Endothelial cell of umbilical vein (primary cell): ENCODE results near the gene ILRUN. TPM values are rescaled to one million over a fixed set of nuclear protein-coding genes. Genes with fewer than 3 reads are reported as not detected.

ENCODE experiments used
- BruUV-seq: library from RNA; stranded (reverse); fragments of 400-500 nt; replicated peaks from 2 replicates; lab custom pipeline; 2021; lab: Mats Ljungman, UMichigan
- CTCF ChIA-PET: fragments of 300-600, 350-600 bp; sonication (Branson Sonifier 250); formaldehyde crosslinking; loops from one replicate; lab custom pipeline; 2021; ENCODE audit warnings: antibody characterized with exemption, inconsistent platforms; lab: Charles Lee
- POLR2A ChIA-PET: fragments of 300-600, 350-600 bp; sonication (Branson Sonifier 250); formaldehyde crosslinking; loops from one replicate; lab custom pipeline; 2021; ENCODE audit warnings: antibody characterized with exemption, inconsistent platforms; lab: Charles Lee
- DNase-seq: peaks from one replicate; pipeline ENCODE4 v3.0.0-alpha.2; 2011; ENCODE audit warnings: low read depth, low spot score
- FAIRE-seq: peaks from 2 replicates; lab custom pipeline; 2011; peaks lifted over from hg19 to GRCh38; lab: Jason Lieb, UNC
- H2AFZ ChIP-seq: 2 replicates; pipeline ENCODE4 v1.6.0; 2012; ENCODE audit warnings: low read depth, low read length, control low read depth, inconsistent platforms
- H3K27ac ChIP-seq: 2 replicates; pipeline ENCODE4 v1.5.1; 2011; ENCODE audit warnings: low read depth, mild to moderate bottlenecking, control low read depth, low read length, moderate library complexity; ENCODE audit not compliant: insufficient read depth
- H3K27me3 ChIP-seq, 2 experiments: 2 replicates each; pipeline versions ENCODE4 v1.6.0 to v1.6.1; 2011; ENCODE audit warnings: low read length in 2 of 2, mixed read lengths in 1 of 2; ENCODE audit not compliant: control insufficient read depth in 2 of 2, insufficient read depth in 2 of 2
- H3K36me3 ChIP-seq, 2 experiments: 2 replicates in 1 of 2; 3 replicates in 1 of 2; pipeline ENCODE4 v1.5.1; 2011; ENCODE audit warnings: low read length in 2 of 2, mild to moderate bottlenecking in 1 of 2, moderate library complexity in 1 of 2; ENCODE audit not compliant: control insufficient read depth in 2 of 2, insufficient read depth in 2 of 2; ENCODE audit errors: extremely low read depth in 1 of 2
- H3K4me1 ChIP-seq: 3 replicates; pipeline ENCODE4 v1.5.1; 2011; ENCODE audit warnings: mild to moderate bottlenecking, low read length; ENCODE audit not compliant: control insufficient read depth, insufficient read depth; ENCODE audit errors: extremely low read depth
- H3K4me2 ChIP-seq: 2 replicates; pipeline ENCODE4 v1.6.1; 2011; ENCODE audit warnings: low read length, control low read depth, mixed read lengths; ENCODE audit not compliant: insufficient read depth
- H3K4me3 ChIP-seq, 3 experiments: fragments of 200-600 bp in 1 of 3; sonication (generic), shearing (Covaris generic) in 1 of 3; replicated peaks in 1 of 3; 2 replicates each; pipeline ENCODE4 v1.5.1; 2011 to 2016; ENCODE audit warnings: control low read depth in 3 of 3, low read length in 3 of 3, mild to moderate bottlenecking in 2 of 3, inconsistent platforms in 1 of 3, low read depth in 1 of 3, moderate library complexity in 1 of 3; ENCODE audit not compliant: insufficient read depth in 1 of 3
- H3K79me2 ChIP-seq: 2 replicates; pipeline ENCODE4 v1.6.0; 2012; ENCODE audit warnings: low read length, inconsistent platforms; ENCODE audit not compliant: control insufficient read depth, insufficient read depth
- H3K9ac ChIP-seq: replicated peaks from 2 replicates; pipeline ENCODE3; 2011; ENCODE audit warnings: low read length, control low read depth; ENCODE audit not compliant: insufficient read depth; ENCODE audit errors: extremely low read depth
- H3K9me1 ChIP-seq: replicated peaks from 3 replicates; pipeline ENCODE4 v1.6.0; 2011; ENCODE audit warnings: mild to moderate bottlenecking, low read length; ENCODE audit not compliant: control insufficient read depth, insufficient read depth; ENCODE audit errors: extremely low read depth
- H3K9me3 ChIP-seq: replicated peaks from 2 replicates; pipeline ENCODE4 v1.5.1; 2012; ENCODE audit warnings: low read length, inconsistent platforms; ENCODE audit not compliant: control insufficient read depth, insufficient read depth
- H4K20me1 ChIP-seq: replicated peaks from 2 replicates; pipeline ENCODE3; 2011; ENCODE audit warnings: mild to moderate bottlenecking, low read length; ENCODE audit not compliant: control insufficient read depth, insufficient read depth; ENCODE audit errors: extremely low read depth
- CTCF ChIP-seq, 2 donors: IDR thresholded peaks; 1 replicate in 1 of 2; 2 replicates in 1 of 2; pipeline ENCODE4 v1.5.1; 2011; ENCODE audit warnings: low read length in 2 of 2, mild to moderate bottlenecking in 2 of 2, moderate library complexity in 2 of 2, control low read depth in 1 of 2, inconsistent platforms in 1 of 2, low read depth in 1 of 2; ENCODE audit not compliant: insufficient read depth in 1 of 2; ENCODE audit errors: extremely low read depth in 1 of 2
- EZH2 ChIP-seq: IDR thresholded peaks from 2 replicates; pipeline ENCODE4 v1.6.1; 2012; ENCODE audit warnings: borderline replicate concordance, low read depth, mild to moderate bottlenecking, moderate library complexity, low read length, inconsistent platforms; ENCODE audit not compliant: severe bottlenecking
- FOS ChIP-seq: IDR thresholded peaks from 2 replicates; pipeline ENCODE4 v1.6.1; 2011; ENCODE audit warnings: mild to moderate bottlenecking, low read length, moderate library complexity, borderline replicate concordance; ENCODE audit not compliant: insufficient read depth
- GATA2 ChIP-seq: IDR thresholded peaks from 2 replicates; pipeline ENCODE4 v1.7.0; 2011; ENCODE audit warnings: low read depth, mild to moderate bottlenecking, moderate library complexity, mixed read lengths, low read length; ENCODE audit not compliant: insufficient read length, insufficient read depth
- JUN ChIP-seq: IDR thresholded peaks from 2 replicates; pipeline ENCODE4 v1.6.1; 2011; ENCODE audit warnings: borderline replicate concordance, low read depth; ENCODE audit not compliant: insufficient read length, insufficient read depth
- MAX ChIP-seq: IDR thresholded peaks from 2 replicates; pipeline ENCODE4 v1.6.1; 2011; ENCODE audit not compliant: insufficient read depth, insufficient read length
- MYC ChIP-seq: IDR thresholded peaks from one replicate; pipeline ENCODE4 v1.6.1; 2011; ENCODE audit warnings: mild to moderate bottlenecking, low read depth, low read length
- POLR2A ChIP-seq: IDR thresholded peaks from 2 replicates; pipeline ENCODE4 v1.6.1; 2012; ENCODE audit warnings: low read depth, mild to moderate bottlenecking, control low read depth, low read length
- POLR2AphosphoS5 ChIP-seq: IDR thresholded peaks from 2 replicates; pipeline ENCODE4 v1.6.1; 2012; ENCODE audit warnings: low read depth, mild to moderate bottlenecking, control low read depth, low read length, moderate library complexity; ENCODE audit not compliant: insufficient read depth
- dilution Hi-C: fragments of 300-500 bp; cut with MboI; formaldehyde crosslinking; loops from one replicate; pipeline ENCODE4 v1.15.0; 2019; ENCODE audit warnings: low sequenced_read_pairs; ENCODE audit not compliant: extremely low pct_ligation_motif_present
- intact Hi-C: fragments of 100-400 bp; cut with micrococcal nuclease; formaldehyde crosslinking; loops from one replicate; pipeline ENCODE4 v1.10.0; 2022
- polyA plus RNA-seq, 4 experiments: library from polyadenylated mRNA; depleted of rRNA in 3 of 4; stranded (reverse) in 3 of 4; unstranded in 1 of 4; fragments of >200 nt; gene quantifications; 2 replicates each; pipeline versions ENCODE4 v1.2.1 to v1.2.3, GENCODE V29; 2011 to 2012; ENCODE audit warnings: missing spikeins in 1 of 4
- total RNA-seq: library from RNA; stranded (reverse); gene quantifications from 2 replicates; pipeline ENCODE4 v1.2.3, GENCODE V29; 2021

ILRUN gene
- total and polyA plus RNA-seq, 2 donors (not counting 3 experiments of a cell fraction or from before 2014, with no cell fraction given), result 30.5 to 48.9 TPM

- Histone ChIP-seq H3K79me2 (peaks cover 56% of the 10 kb centered on the region), H3K4me1 (peaks cover 26% of the 10 kb centered on the region), H3K9ac (peak overlapping the region; percentile 88), H3K36me3 (peaks cover 0 to 3% of the 10 kb centered on the region in 2 experiments), H3K27ac (peak overlapping the region; percentile 97), H3K9me3 (no peaks in the 10 kb centered on the region), H3K4me2 (peak overlapping the region; percentile 98), H2AFZ (peak overlapping the region; percentile 67), H4K20me1 (no peaks in the 10 kb centered on the region), H3K4me3 (peak overlapping the region; percentile 26 to 86 (median 59)), H3K9me1 (no peaks in the 10 kb centered on the region), H3K27me3 (no peaks in the 10 kb centered on the region)
- POLR2A ChIA-PET, result interaction anchor here (0.6 to 1.4 kb wide), 2 partner anchors 39 to 46 kb away, joined by 4 to 8 read pairs; partner anchors contain the start of gene ILRUN
- CTCF ChIA-PET, result interaction anchor here (0.6 to 1.9 kb wide), 16 partner anchors 8 to 483 kb away, joined by 3 to 9 read pairs (median 4); partner anchors contain the start of genes BLTP3A, ILRUN and SNRPC
- DNase-seq, result no peak
- intact Hi-C loops, result loop anchor here (5.0 kb wide), 1 partner anchor 40 kb away; the partner anchor contains the start of gene ILRUN
- TF ChIP-seq POLR2A (no peak), MAX (no peak), FOS (no peak), MYC (no peak), POLR2AphosphoS5 (no peak), GATA2 (no peak), CTCF (IDR thresholded peaks at IDR 0.05; ENCODE audit: extremely low read depth in 1 of 2, insufficient read depth in 1 of 2, low read depth in 1 of 2, low read length in 2 of 2) (no peak), JUN (no peak), EZH2 (no peak)
- dilution Hi-C loops, result no loop called here
- BruUV-seq, result no TSS peak
- FAIRE-seq, result no peak
Observed at GRCh38 chr6:34657037-34657306, 39.6 kb downstream of the ILRUN start.
